ENCODE data around the gene CAMKMT. TPM values are rescaled to one million over a fixed set of nuclear protein-coding genes. Genes with fewer than 3 reads are reported as not detected.

The CAMKMT gene
- total RNA-seq, 1 experiment from 2014 or later, result 17.4 TPM

DNA sequence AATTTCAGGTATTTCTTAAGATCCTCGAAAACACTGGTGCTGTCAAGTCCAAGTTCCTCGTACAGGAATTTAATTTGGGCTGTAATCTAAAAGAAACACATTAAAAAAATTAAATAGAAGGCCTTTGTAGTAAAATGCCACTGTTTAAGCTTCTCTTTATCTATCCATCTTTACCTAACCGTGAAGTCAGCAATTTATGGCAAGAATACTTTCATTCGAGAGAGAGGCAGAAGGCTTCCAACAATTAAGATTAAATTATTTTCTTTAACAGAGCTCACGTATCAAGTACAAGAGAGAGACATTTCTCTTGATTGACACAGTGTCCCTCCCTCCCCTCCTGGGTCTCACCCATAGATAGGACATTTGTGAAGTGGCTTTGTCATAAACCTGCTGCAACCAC lies 40.4 kb upstream of the CAMKMT start:
- H2AK5ac ChIP-seq (ENCODE audit: insufficient read length, low read length), result no peak overlapping the region
- Mint-ChIP-seq H3K9me3 (no peaks in the 10 kb centered on the region), H3K27ac (no peak overlapping the region), H3K27me3 (ENCODE audit: low read depth) (no peaks in the 10 kb centered on the region), H3K4me3 (no peak overlapping the region), H3K36me3 (ENCODE audit: insufficient read depth in 1 of 3, low read depth in 3 of 3) (peaks cover 7 to 38% (median 25%) of the 10 kb centered on the region in 3 experiments; a peak in 6 of 7 replicates), H3K4me1 (peaks cover 3 to 4% of the 10 kb centered on the region in 2 experiments; a peak in 2 of 4 replicates)
- H3K27me3 ChIP-seq (ENCODE audit: insufficient read depth, low read length), result no peaks in the 10 kb centered on the region
- H2BK12ac ChIP-seq (ENCODE audit: insufficient read length, low read depth, low read length), result no peak overlapping the region
- no peak overlapping the region for H2BK15ac ChIP-seq (ENCODE audit: low read depth, low read length)
- H2AFZ ChIP-seq (ENCODE audit: low read length), result no peak overlapping the region
- no peak for DNase-seq
- no peak overlapping the region for H2BK20ac ChIP-seq (ENCODE audit: low read depth, low read length, poor library complexity, severe bottlenecking)
- no peaks in the 10 kb centered on the region for H3K23me2 ChIP-seq (ENCODE audit: insufficient read length, low read depth, low read length, poor library complexity, severe bottlenecking)
- no peak overlapping the region for H3K4ac ChIP-seq (ENCODE audit: low read depth, low read length)
- no peak overlapping the region for H3T11ph ChIP-seq (ENCODE audit: low read length)
- H2BK120ac ChIP-seq (ENCODE audit: low read depth, low read length, poor library complexity, severe bottlenecking), result no peak overlapping the region
- no peak overlapping the region for H3K4me2 ChIP-seq (ENCODE audit: insufficient read depth, insufficient read length, low read length)
- H4K20me1 ChIP-seq (ENCODE audit: control insufficient read depth, insufficient read depth, insufficient read length), result no peaks in the 10 kb centered on the region
- TF ChIP-seq, protein P1, sequence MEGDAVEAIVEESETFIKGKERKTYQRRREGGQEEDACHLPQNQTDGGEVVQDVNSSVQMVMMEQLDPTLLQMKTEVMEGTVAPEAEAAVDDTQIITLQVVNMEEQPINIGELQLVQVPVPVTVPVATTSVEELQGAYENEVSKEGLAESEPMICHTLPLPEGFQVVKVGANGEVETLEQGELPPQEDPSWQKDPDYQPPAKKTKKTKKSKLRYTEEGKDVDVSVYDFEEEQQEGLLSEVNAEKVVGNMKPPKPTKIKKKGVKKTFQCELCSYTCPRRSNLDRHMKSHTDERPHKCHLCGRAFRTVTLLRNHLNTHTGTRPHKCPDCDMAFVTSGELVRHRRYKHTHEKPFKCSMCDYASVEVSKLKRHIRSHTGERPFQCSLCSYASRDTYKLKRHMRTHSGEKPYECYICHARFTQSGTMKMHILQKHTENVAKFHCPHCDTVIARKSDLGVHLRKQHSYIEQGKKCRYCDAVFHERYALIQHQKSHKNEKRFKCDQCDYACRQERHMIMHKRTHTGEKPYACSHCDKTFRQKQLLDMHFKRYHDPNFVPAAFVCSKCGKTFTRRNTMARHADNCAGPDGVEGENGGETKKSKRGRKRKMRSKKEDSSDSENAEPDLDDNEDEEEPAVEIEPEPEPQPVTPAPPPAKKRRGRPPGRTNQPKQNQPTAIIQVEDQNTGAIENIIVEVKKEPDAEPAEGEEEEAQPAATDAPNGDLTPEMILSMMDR (conservative IDR thresholded peaks at IDR 0.05), result no peak
- H3K14ac ChIP-seq (ENCODE audit: insufficient read depth, low read length), result no peak overlapping the region
- H3K4me1 ChIP-seq (ENCODE audit: insufficient read depth, low read length), result peaks cover 3% of the 10 kb centered on the region; the same call in 1 of the 2 replicates
- no peaks in the 10 kb centered on the region for H3K9me3 ChIP-seq (ENCODE audit: control insufficient read depth, low read depth, low read length)
- no peak overlapping the region for H2BK5ac ChIP-seq (ENCODE audit: insufficient read length, low read length)
- no peak overlapping the region for H3K18ac ChIP-seq (ENCODE audit: insufficient read length, low read depth, low read length)
- no CpG with 5 or more reads among the region's 5 CpGs for WGBS (ENCODE audit: extremely low coverage, insufficient read length, low lambda C conversion rate)
- no peak overlapping the region for H4K5ac ChIP-seq (ENCODE audit: insufficient read length, low read depth, low read length)
- H4K91ac ChIP-seq (ENCODE audit: insufficient read length, low read depth, low read length), result no peak overlapping the region
- no peaks in the 10 kb centered on the region for H3K79me2 ChIP-seq (ENCODE audit: insufficient read depth, low read length)
- H3K56ac ChIP-seq (ENCODE audit: insufficient read length, low read depth, low read length), result no peak overlapping the region
- no peak overlapping the region for H4K8ac ChIP-seq (replicated peaks; ENCODE audit: insufficient read length, low read depth, low read length)
- no peak overlapping the region for H3K23ac ChIP-seq (ENCODE audit: insufficient read length, low read depth, low read length)
- no peak overlapping the region for H3K9ac ChIP-seq (ENCODE audit: extremely low read depth, insufficient read length, low read length)
- no peak overlapping the region for H3K27ac ChIP-seq (ENCODE audit: insufficient read length, low read depth, low read length)
- no peaks in the 10 kb centered on the region for H3K79me1 ChIP-seq (ENCODE audit: insufficient read depth, low read depth, low read length, poor library complexity, severe bottlenecking)

All from H9 (cell line).